GM18505 (cell line): ENCODE measurements around the gene QRFP.

Source experiments
- ATAC-seq: cut with Tn5 transposase; IDR thresholded peaks from one replicate; pipeline ENCODE4 v1.9.1; 2021; ENCODE audit not compliant: unreplicated experiment
- POLR2A ChIP-seq: IDR thresholded peaks from 4 replicates; pipeline ENCODE4 v1.6.1; 2011; ENCODE audit warnings: borderline replicate concordance; ENCODE audit not compliant: insufficient read depth, insufficient read length; ENCODE audit errors: extremely low read depth

QRFP gene

GRCh38 chr9:130930132-130930803 is 33.7 kb upstream of the QRFP start:
- no peak for TF ChIP-seq POLR2A
- no peak for ATAC-seq

- no peak for TF ChIP-seq POLR2A
- no peak for ATAC-seq
Observed at GRCh38 chr9:130929571-130930038, 33.0 kb upstream of the QRFP start.

GRCh38 chr9:130927995-130928900 is 31.6 kb upstream of the QRFP start:
- ATAC-seq, result no peak
- no peak for TF ChIP-seq POLR2A

GRCh38 chr9:130927338-130927737 is 30.7 kb upstream of the QRFP start:
- no peak for ATAC-seq
- no peak for TF ChIP-seq POLR2A

GRCh38 chr9:130925050-130925678 is 28.6 kb upstream of the QRFP start:
- no peak for TF ChIP-seq POLR2A
- ATAC-seq, result no peak

- no peak for TF ChIP-seq POLR2A
- no peak for ATAC-seq
Observed at GRCh38 chr9:130924448-130924788, 27.8 kb upstream of the QRFP start.

GRCh38 chr9:130923611-130924447 is 27.2 kb upstream of the QRFP start:
- no peak for TF ChIP-seq POLR2A
- no peak for ATAC-seq

GRCh38 chr9:130922893-130923610 is 26.4 kb upstream of the QRFP start:
- TF ChIP-seq POLR2A, result no peak
- no peak for ATAC-seq

- no peak for TF ChIP-seq POLR2A
- no peak for ATAC-seq
Observed at GRCh38 chr9:130921989-130922892, 25.6 kb upstream of the QRFP start.

GRCh38 chr9:130921300-130921988 is 24.8 kb upstream of the QRFP start:
- ATAC-seq, result no peak
- no peak for TF ChIP-seq POLR2A

- no peak for TF ChIP-seq POLR2A
- no peak for ATAC-seq
Observed at GRCh38 chr9:130920762-130921299, 24.2 kb upstream of the QRFP start.
